WTC11 (cell line): Measurements from ENCODE around the gene CUL1. TPM values are rescaled to one million over a fixed set of nuclear protein-coding genes. Genes with fewer than 3 reads are reported as not detected.

Experiments used
- ATAC-seq: fragments of 200-7000 bp; cut with Tn5 transposase; 2 replicates; pipeline ENCODE4 v1.10.0; 2021; ENCODE audit warnings: mild to moderate bottlenecking, moderate library complexity
- CTCF ChIA-PET: fragments of 300-600 bp; sonication (Branson Sonifier 250); formaldehyde crosslinking; loops from one replicate; lab custom pipeline; 2021; ENCODE audit warnings: antibody characterized with exemption; lab: Charles Lee
- POLR2A ChIA-PET: fragments of 350-600 bp; sonication (Branson Sonifier 250); formaldehyde crosslinking; loops from one replicate; lab custom pipeline; 2021; ENCODE audit warnings: antibody characterized with exemption; lab: Charles Lee
- DNase-seq: peaks from one replicate; pipeline ENCODE4 v3.0.0; 2021; ENCODE audit warnings: low spot score
- H3K27ac Mint-ChIP-seq: 2 replicates; pipeline ENCODE4 v1.8.0; 2021; ENCODE audit warnings: mixed read lengths
- H3K27me3 Mint-ChIP-seq: 2 replicates; pipeline ENCODE4 v1.8.0; 2021; ENCODE audit warnings: low read depth, mild to moderate bottlenecking, moderate library complexity, mixed read lengths
- H3K36me3 Mint-ChIP-seq: 2 replicates; pipeline ENCODE4 v1.8.0; 2021; ENCODE audit warnings: mixed read lengths
- H3K4me1 Mint-ChIP-seq: 2 replicates; pipeline ENCODE4 v1.8.0; 2022; ENCODE audit warnings: mixed read lengths
- H3K4me3 Mint-ChIP-seq: 2 replicates; pipeline ENCODE4 v1.8.0; 2021; ENCODE audit warnings: mild to moderate bottlenecking, moderate library complexity, mixed read lengths
- H3K9me3 Mint-ChIP-seq: 2 replicates; pipeline ENCODE4 v1.8.0; 2021; ENCODE audit warnings: mixed read lengths
- EMX1 ChIP-seq: fragments of 250-450 bp; sonication (Bioruptor Pico); IDR thresholded peaks from 2 replicates; pipeline ENCODE4 v1.8.0; 2021; ENCODE audit warnings: mild to moderate bottlenecking
- ERG ChIP-seq: fragments of 250-450 bp; sonication (Bioruptor Pico); IDR thresholded peaks from 2 replicates; pipeline ENCODE4 v1.8.0; 2021; ENCODE audit warnings: mild to moderate bottlenecking
- FOXK1 ChIP-seq: sonication (generic); formaldehyde crosslinking; IDR thresholded peaks from 2 replicates; pipeline ENCODE4 v1.8.0; 2022; ENCODE audit warnings: mild to moderate bottlenecking, moderate library complexity, missing genetic modification reagents
- HMGA2 ChIP-seq: fragments of 250-450 bp; sonication (Bioruptor Pico); IDR thresholded peaks from 2 replicates; pipeline ENCODE4 v1.4.0; 2021; ENCODE audit warnings: mild to moderate bottlenecking, moderate library complexity
- NFE2L1 ChIP-seq: sonication (generic); formaldehyde crosslinking; IDR thresholded peaks from 2 replicates; pipeline ENCODE4 v1.8.1; 2023; ENCODE audit warnings: missing genetic modification reagents
- NR1H2 ChIP-seq: sonication (generic); formaldehyde crosslinking; IDR thresholded peaks from 2 replicates; pipeline ENCODE4 v1.9.0; 2021; ENCODE audit warnings: mild to moderate bottlenecking, moderate library complexity, missing genetic modification reagents
- NR3C1 ChIP-seq: sonication (generic); formaldehyde crosslinking; conservative IDR thresholded peaks from 2 replicates; pipeline ENCODE4 v1.8.1; 2023; ENCODE audit warnings: low read depth, mild to moderate bottlenecking, missing genetic modification reagents
- ZBTB21 ChIP-seq: sonication (generic); formaldehyde crosslinking; IDR thresholded peaks from 2 replicates; pipeline ENCODE4 v1.8.1; 2023; ENCODE audit warnings: mild to moderate bottlenecking, missing genetic modification reagents, borderline replicate concordance
- ZNF121 ChIP-seq: sonication (generic); formaldehyde crosslinking; IDR thresholded peaks from 2 replicates; pipeline ENCODE4 v1.8.0; 2023; ENCODE audit warnings: missing genetic modification reagents
- ZNF671 ChIP-seq: fragments of 250-450 bp; sonication (Bioruptor Pico); IDR thresholded peaks from 2 replicates; pipeline ENCODE4 v1.8.0; 2021; ENCODE audit warnings: mild to moderate bottlenecking
- total RNA-seq: library from RNA; stranded (reverse); gene quantifications from 3 replicates; pipeline ENCODE4 v1.2.3, GENCODE V29; 2021
- TF ChIP-seq, protein P1 (sequence below): sonication (generic); formaldehyde crosslinking; IDR thresholded peaks from 2 replicates; pipeline ENCODE4 v1.8.1; 2023; ENCODE audit warnings: mild to moderate bottlenecking, missing genetic modification reagents
- TF ChIP-seq, protein P2 (sequence below): sonication (generic); formaldehyde crosslinking; IDR thresholded peaks from 2 replicates; pipeline ENCODE4 v1.8.0; 2022; ENCODE audit warnings: missing genetic modification reagents

Gene CUL1
- total RNA-seq, 1 experiment from 2014 or later, result 50.5 TPM

DNA sequence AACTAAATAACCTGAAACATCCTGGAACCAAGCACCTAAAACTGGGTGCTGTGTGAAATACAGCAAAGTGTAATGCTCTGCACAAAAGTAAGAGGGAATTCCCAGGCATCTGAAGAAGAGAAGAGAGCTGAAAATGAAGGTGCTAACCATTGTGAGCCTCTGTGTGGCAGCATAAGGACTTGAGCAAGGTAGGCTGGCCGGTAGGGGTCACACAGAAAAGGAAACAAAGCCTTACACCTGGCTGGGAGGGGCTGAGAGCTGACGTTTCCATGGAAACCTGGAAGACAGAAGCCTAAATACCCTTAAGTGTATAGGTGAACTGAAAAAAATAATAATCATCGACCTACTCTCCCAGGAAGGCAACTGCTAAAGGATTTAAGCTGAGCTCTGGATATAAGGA is 48.6 kb downstream of the CUL1 start:
- peaks cover 14% of the 10 kb centered on the region for H3K9me3 Mint-ChIP-seq
- ATAC-seq (peak; percentile 99), DNase-seq (peak; percentile 77)
- ChIA-PET POLR2A (interaction anchor here (0.5 to 1.7 kb wide), 6 partner anchors 26 to 889 kb away, joined by 3 to 10 read pairs (median 4); partner anchors contain the start of gene CUL1), CTCF (interaction anchor here (0.6 to 2.1 kb wide), 34 partner anchors 8 to 484 kb away, joined by 3 to 18 read pairs (median 4); partner anchors contain the start of gene CUL1)
- peak overlapping the region; percentile 83 for H3K27ac Mint-ChIP-seq
- peaks cover 44% of the 10 kb centered on the region for H3K36me3 Mint-ChIP-seq
- peak; percentile 42; the same call in 1 of the 2 replicates for TF ChIP-seq FOXK1
- no peak for TF ChIP-seq NFE2L1
- peaks cover 32% of the 10 kb centered on the region for H3K4me1 Mint-ChIP-seq
- no peaks in the 10 kb centered on the region for H3K27me3 Mint-ChIP-seq
- no peak overlapping the region for H3K4me3 Mint-ChIP-seq

GRCh38 chr7:148750442-148751355 is 52.0 kb downstream of the CUL1 start:
- ChIA-PET CTCF (no interaction called here), POLR2A (no interaction called here)
- H3K4me3 Mint-ChIP-seq, result no peak overlapping the region
- TF ChIP-seq, protein P1, sequence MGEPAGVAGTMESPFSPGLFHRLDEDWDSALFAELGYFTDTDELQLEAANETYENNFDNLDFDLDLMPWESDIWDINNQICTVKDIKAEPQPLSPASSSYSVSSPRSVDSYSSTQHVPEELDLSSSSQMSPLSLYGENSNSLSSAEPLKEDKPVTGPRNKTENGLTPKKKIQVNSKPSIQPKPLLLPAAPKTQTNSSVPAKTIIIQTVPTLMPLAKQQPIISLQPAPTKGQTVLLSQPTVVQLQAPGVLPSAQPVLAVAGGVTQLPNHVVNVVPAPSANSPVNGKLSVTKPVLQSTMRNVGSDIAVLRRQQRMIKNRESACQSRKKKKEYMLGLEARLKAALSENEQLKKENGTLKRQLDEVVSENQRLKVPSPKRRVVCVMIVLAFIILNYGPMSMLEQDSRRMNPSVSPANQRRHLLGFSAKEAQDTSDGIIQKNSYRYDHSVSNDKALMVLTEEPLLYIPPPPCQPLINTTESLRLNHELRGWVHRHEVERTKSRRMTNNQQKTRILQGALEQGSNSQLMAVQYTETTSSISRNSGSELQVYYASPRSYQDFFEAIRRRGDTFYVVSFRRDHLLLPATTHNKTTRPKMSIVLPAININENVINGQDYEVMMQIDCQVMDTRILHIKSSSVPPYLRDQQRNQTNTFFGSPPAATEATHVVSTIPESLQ (CRISPR knock-in tag), result no peak
- 0 out of 2 replicates have a peak, but pooled peaks have one; percentile 15 for TF ChIP-seq ZNF121 (CRISPR knock-in tag)
- H3K27ac Mint-ChIP-seq, result no peak overlapping the region
- no peak for ATAC-seq
- no peaks in the 10 kb centered on the region for H3K27me3 Mint-ChIP-seq
- DNase-seq, result no peak
- H3K4me1 Mint-ChIP-seq, result peaks cover 20% of the 10 kb centered on the region
- H3K36me3 Mint-ChIP-seq, result peaks cover 29% of the 10 kb centered on the region
- H3K9me3 Mint-ChIP-seq, result peaks cover 13% of the 10 kb centered on the region

DNA sequence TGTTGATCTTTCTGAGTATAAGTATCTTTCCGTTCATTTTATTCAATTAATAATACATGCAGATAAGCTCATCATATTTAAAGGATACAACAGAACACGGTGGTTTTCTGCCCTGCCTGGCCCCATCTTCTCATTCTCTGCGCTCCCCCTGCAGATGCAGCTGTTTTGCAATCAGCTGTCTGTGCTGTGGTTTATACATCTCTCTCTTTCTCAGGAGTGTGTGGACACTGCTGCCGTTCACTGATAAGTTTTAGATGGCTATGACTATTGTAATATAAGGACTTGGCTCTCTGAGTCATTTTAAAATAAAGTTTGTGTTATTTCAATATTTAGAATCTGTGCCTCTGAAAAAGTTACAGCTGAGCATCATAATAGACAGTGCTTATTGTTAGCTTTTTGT is 54.5 kb downstream of the CUL1 start:
- no peaks in the 10 kb centered on the region for H3K27me3 Mint-ChIP-seq
- H3K9me3 Mint-ChIP-seq, result peaks cover 13% of the 10 kb centered on the region
- no peaks in the 10 kb centered on the region for H3K4me1 Mint-ChIP-seq
- H3K36me3 Mint-ChIP-seq, result peaks cover 33% of the 10 kb centered on the region
- ChIA-PET POLR2A (interaction anchor here (0.6 kb wide), 1 partner anchor 209 kb away, joined by 3 read pairs; no protein-coding TSS in a partner anchor), CTCF (no interaction called here)
- TF ChIP-seq HMGA2 (CRISPR knock-in tag) (no peak), NR1H2 (CRISPR knock-in tag) (no peak), ZNF671 (CRISPR knock-in tag) (no peak), ZBTB21 (CRISPR knock-in tag) (no peak), EMX1 (CRISPR knock-in tag) (no peak), ERG (no peak), NR3C1 (CRISPR knock-in tag) (no peak)
- TF ChIP-seq, protein P2, sequence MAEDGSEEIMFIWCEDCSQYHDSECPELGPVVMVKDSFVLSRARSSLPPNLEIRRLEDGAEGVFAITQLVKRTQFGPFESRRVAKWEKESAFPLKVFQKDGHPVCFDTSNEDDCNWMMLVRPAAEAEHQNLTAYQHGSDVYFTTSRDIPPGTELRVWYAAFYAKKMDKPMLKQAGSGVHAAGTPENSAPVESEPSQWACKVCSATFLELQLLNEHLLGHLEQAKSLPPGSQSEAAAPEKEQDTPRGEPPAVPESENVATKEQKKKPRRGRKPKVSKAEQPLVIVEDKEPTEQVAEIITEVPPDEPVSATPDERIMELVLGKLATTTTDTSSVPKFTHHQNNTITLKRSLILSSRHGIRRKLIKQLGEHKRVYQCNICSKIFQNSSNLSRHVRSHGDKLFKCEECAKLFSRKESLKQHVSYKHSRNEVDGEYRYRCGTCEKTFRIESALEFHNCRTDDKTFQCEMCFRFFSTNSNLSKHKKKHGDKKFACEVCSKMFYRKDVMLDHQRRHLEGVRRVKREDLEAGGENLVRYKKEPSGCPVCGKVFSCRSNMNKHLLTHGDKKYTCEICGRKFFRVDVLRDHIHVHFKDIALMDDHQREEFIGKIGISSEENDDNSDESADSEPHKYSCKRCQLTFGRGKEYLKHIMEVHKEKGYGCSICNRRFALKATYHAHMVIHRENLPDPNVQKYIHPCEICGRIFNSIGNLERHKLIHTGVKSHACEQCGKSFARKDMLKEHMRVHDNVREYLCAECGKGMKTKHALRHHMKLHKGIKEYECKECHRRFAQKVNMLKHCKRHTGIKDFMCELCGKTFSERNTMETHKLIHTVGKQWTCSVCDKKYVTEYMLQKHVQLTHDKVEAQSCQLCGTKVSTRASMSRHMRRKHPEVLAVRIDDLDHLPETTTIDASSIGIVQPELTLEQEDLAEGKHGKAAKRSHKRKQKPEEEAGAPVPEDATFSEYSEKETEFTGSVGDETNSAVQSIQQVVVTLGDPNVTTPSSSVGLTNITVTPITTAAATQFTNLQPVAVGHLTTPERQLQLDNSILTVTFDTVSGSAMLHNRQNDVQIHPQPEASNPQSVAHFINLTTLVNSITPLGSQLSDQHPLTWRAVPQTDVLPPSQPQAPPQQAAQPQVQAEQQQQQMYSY, result no peak
- H3K27ac Mint-ChIP-seq, result no peak overlapping the region
- no peak for ATAC-seq
- no peak overlapping the region for H3K4me3 Mint-ChIP-seq
- no peak for DNase-seq
